Measurements from ENCODE around the gene ZNF296. TPM values are rescaled to one million over a fixed set of nuclear protein-coding genes. Genes with fewer than 3 reads are reported as not detected.
"Not testable (repeated sequence)": the region's sequence is repeated elsewhere in the genome, so short reads cannot be mapped to it uniquely, and the experiment has no call there.

ZNF296 gene
- total and polyA plus RNA-seq, 12 donors: 0.15 to 0.95 (median 0.22) TPM; not detected in 5

- intact Hi-C loops (cut with DNase I): no loop called here
- ATAC-seq: no peak
Observed at GRCh38 chr19:45122832-45123231, 46.6 kb upstream of the ZNF296 start.

GRCh38 chr19:45121827-45122345 is 45.6 kb upstream of the ZNF296 start:
- no peak for DNase-seq
- 92% methylated on average over 11 of the region's 11 CpGs for WGBS, 2 donors

More at GRCh38 chr19:45122832-45123231, 46.6 kb upstream of the ZNF296 start:
- no peak overlapping the region for H3K4me3 ChIP-seq
- H3K27ac ChIP-seq: no peak overlapping the region
- no peak for DNase-seq
- TF ChIP-seq CTCF (IDR thresholded peaks at IDR 0.05): no peak
- peaks cover 0 to 22% (median 10%) of the 10 kb centered on the region in 9 donors for H3K4me1 ChIP-seq
- no peaks in the 10 kb centered on the region for H3K36me3 ChIP-seq
- H3K9me3 ChIP-seq: no peaks in the 10 kb centered on the region
- WGBS, 2 donors: 85% methylated on average over 6 of the region's 6 CpGs
- H3K27me3 ChIP-seq: no peaks in the 10 kb centered on the region

GRCh38 chr19:45119582-45119981 is 43.3 kb upstream of the ZNF296 start:
- Histone ChIP-seq H3K36me3 (peaks cover 0 to 3% (median 0%) of the 10 kb centered on the region in 9 donors), H3K4me1 (peaks cover 0 to 39% (median 12%) of the 10 kb centered on the region in 9 donors), H3K27me3 (no peaks in the 10 kb centered on the region), H3K27ac (no peak overlapping the region), H3K4me3 (no peak overlapping the region), H3K9me3 (no peaks in the 10 kb centered on the region)
- DNase-seq (no peak), ATAC-seq (no peak)
- TF ChIP-seq CTCF (IDR thresholded peaks at IDR 0.05): no peak
- 95 to 97% methylated on average over 6 of the region's 6 CpGs for WGBS, 2 donors
- intact Hi-C loops (cut with DNase I): no loop called here

More at GRCh38 chr19:45121827-45122345, 45.6 kb upstream of the ZNF296 start:
- intact Hi-C loops (cut with DNase I): no loop called here
- H3K4me3 ChIP-seq: no peak overlapping the region
- no peak overlapping the region for H3K27ac ChIP-seq
- H3K9me3 ChIP-seq: no peaks in the 10 kb centered on the region
- peaks cover 0 to 3% (median 0%) of the 10 kb centered on the region in 9 donors for H3K36me3 ChIP-seq
- TF ChIP-seq CTCF (IDR thresholded peaks at IDR 0.05): no peak
- ATAC-seq: no peak
- no peaks in the 10 kb centered on the region for H3K27me3 ChIP-seq
- H3K4me1 ChIP-seq: peaks cover 0 to 30% (median 16%) of the 10 kb centered on the region in 9 donors

GRCh38 chr19:45118591-45119355 is 42.5 kb upstream of the ZNF296 start:
- intact Hi-C loops (cut with DNase I); H3K27ac ChIP-seq; DNase-seq; H3K4me3 ChIP-seq; ATAC-seq; H3K9me3 ChIP-seq; H3K36me3 ChIP-seq; H3K27me3 ChIP-seq: not testable (repeated sequence)
- H3K4me1 ChIP-seq: peaks cover 0 to 39% (median 12%) of the 10 kb centered on the region in 9 donors
- WGBS, 2 donors: 57 to 68% methylated on average over 18 of the region's 18 CpGs

- Histone ChIP-seq H3K9me3 (no peaks in the 10 kb centered on the region), H3K27ac (no peak overlapping the region), H3K4me1 (peaks cover 0 to 39% (median 12%) of the 10 kb centered on the region in 9 donors), H3K27me3 (no peaks in the 10 kb centered on the region), H3K4me3 (no peak overlapping the region), H3K36me3 (peaks cover 0 to 3% (median 0%) of the 10 kb centered on the region in 9 donors)
- 68 to 73% methylated on average over 5 of the region's 5 CpGs for WGBS, 2 donors
- intact Hi-C loops (cut with DNase I): no loop called here
- DNase-seq (no peak), ATAC-seq (peak in 1 of 8 donors; percentile 13)
- TF ChIP-seq CTCF (IDR thresholded peaks at IDR 0.05): no peak
Observed at GRCh38 chr19:45118106-45118505, 41.8 kb upstream of the ZNF296 start.

Measured in heart right ventricle (tissue), 16 donors.